Measurements from ENCODE around the gene SLC25A33. TPM values are rescaled to one million over a fixed set of nuclear protein-coding genes. Genes with fewer than 3 reads are reported as not detected.

The SLC25A33 gene
- total and polyA plus RNA-seq, 9 donors: 1.3 to 2.6 (median 1.9) TPM

GRCh38 chr1:9537863-9538668 lies 1.2 kb upstream of the SLC25A33 start:
- Histone ChIP-seq H3K4me1 (ENCODE audit: control insufficient read depth, insufficient read depth, low read length) (peaks cover 11% of the 10 kb centered on the region), H3K4me3 (ENCODE audit: low read length) (no peak overlapping the region), H3K27ac (ENCODE audit: low read length) (no peak overlapping the region), H3K9me3 (replicated peaks; ENCODE audit: control insufficient read depth, low read depth, low read length) (no peaks in the 10 kb centered on the region), H3K36me3 (ENCODE audit: control insufficient read depth, insufficient read depth, low read length) (no peaks in the 10 kb centered on the region), H3K27me3 (ENCODE audit: control insufficient read depth, insufficient read depth, low read length) (no peaks in the 10 kb centered on the region)
- no peak for DNase-seq
- 78% methylated on average over 6 of the region's 7 CpGs for WGBS (ENCODE audit: insufficient coverage)

GRCh38 chr1:9538669-9539164 lies 548 bp upstream of the SLC25A33 start:
- H3K4me3 ChIP-seq (ENCODE audit: low read length): no peak overlapping the region

GRCh38 chr1:9539829-9540550 lies 725 bp downstream of the SLC25A33 start:
- H3K27me3 ChIP-seq (ENCODE audit: control insufficient read depth, insufficient read depth, low read length): no peaks in the 10 kb centered on the region
- peaks cover 11% of the 10 kb centered on the region for H3K4me1 ChIP-seq (ENCODE audit: control insufficient read depth, insufficient read depth, low read length)
- peak; percentile 55 for DNase-seq
- H3K27ac ChIP-seq (ENCODE audit: low read length): peak overlapping the region; percentile 45
- under 1% methylated on average over 46 of the region's 61 CpGs for WGBS (ENCODE audit: insufficient coverage)
- H3K9me3 ChIP-seq (replicated peaks; ENCODE audit: control insufficient read depth, low read depth, low read length): no peaks in the 10 kb centered on the region
- no peaks in the 10 kb centered on the region for H3K36me3 ChIP-seq (ENCODE audit: control insufficient read depth, insufficient read depth, low read length)
- H3K4me3 ChIP-seq (ENCODE audit: low read length): peak overlapping the region; percentile 56

More at GRCh38 chr1:9538669-9539164, 548 bp upstream of the SLC25A33 start:
- no peaks in the 10 kb centered on the region for H3K27me3 ChIP-seq (ENCODE audit: control insufficient read depth, insufficient read depth, low read length)
- H3K9me3 ChIP-seq (replicated peaks; ENCODE audit: control insufficient read depth, low read depth, low read length): no peaks in the 10 kb centered on the region
- no peaks in the 10 kb centered on the region for H3K36me3 ChIP-seq (ENCODE audit: control insufficient read depth, insufficient read depth, low read length)
- peak overlapping the region; percentile 82 for H3K27ac ChIP-seq (ENCODE audit: low read length)
- no peak for DNase-seq
- 80% methylated on average over 16 of the region's 23 CpGs for WGBS (ENCODE audit: insufficient coverage)
- H3K4me1 ChIP-seq (ENCODE audit: control insufficient read depth, insufficient read depth, low read length): peaks cover 11% of the 10 kb centered on the region

- Histone ChIP-seq H3K27ac (ENCODE audit: low read length) (peak overlapping the region; percentile 0), H3K4me1 (ENCODE audit: control insufficient read depth, insufficient read depth, low read length) (peaks cover 11% of the 10 kb centered on the region), H3K36me3 (ENCODE audit: control insufficient read depth, insufficient read depth, low read length) (no peaks in the 10 kb centered on the region), H3K9me3 (replicated peaks; ENCODE audit: control insufficient read depth, low read depth, low read length) (no peaks in the 10 kb centered on the region), H3K4me3 (ENCODE audit: low read length) (no peak overlapping the region), H3K27me3 (ENCODE audit: control insufficient read depth, insufficient read depth, low read length) (no peaks in the 10 kb centered on the region)
- no CpG with 5 or more reads among the region's 3 CpGs for WGBS (ENCODE audit: insufficient coverage)
- DNase-seq: peak; percentile 80
Observed at GRCh38 chr1:9542430-9542829, 3.2 kb downstream of the SLC25A33 start.

- DNase-seq: no peak
- peaks cover 7% of the 10 kb centered on the region for H3K4me1 ChIP-seq (ENCODE audit: control insufficient read depth, insufficient read depth, low read length)
- no peaks in the 10 kb centered on the region for H3K36me3 ChIP-seq (ENCODE audit: control insufficient read depth, insufficient read depth, low read length)
- H3K27me3 ChIP-seq (ENCODE audit: control insufficient read depth, insufficient read depth, low read length): no peaks in the 10 kb centered on the region
- H3K27ac ChIP-seq (ENCODE audit: low read length): no peak overlapping the region
- H3K9me3 ChIP-seq (replicated peaks; ENCODE audit: control insufficient read depth, low read depth, low read length): no peaks in the 10 kb centered on the region
- WGBS (ENCODE audit: insufficient coverage): no CpG with 5 or more reads among the region's 3 CpGs
- no peak overlapping the region for H3K4me3 ChIP-seq (ENCODE audit: low read length)
Observed at GRCh38 chr1:9544926-9545325, 5.7 kb downstream of the SLC25A33 start.

- DNase-seq: no peak
- no peaks in the 10 kb centered on the region for H3K4me1 ChIP-seq (ENCODE audit: control insufficient read depth, insufficient read depth, low read length)
- WGBS (ENCODE audit: insufficient coverage): 100% methylated on average over 1 of the region's 6 CpGs
- no peak overlapping the region for H3K4me3 ChIP-seq (ENCODE audit: low read length)
- no peaks in the 10 kb centered on the region for H3K36me3 ChIP-seq (ENCODE audit: control insufficient read depth, insufficient read depth, low read length)
- H3K27ac ChIP-seq (ENCODE audit: low read length): no peak overlapping the region
- H3K9me3 ChIP-seq (replicated peaks; ENCODE audit: control insufficient read depth, low read depth, low read length): no peaks in the 10 kb centered on the region
- H3K27me3 ChIP-seq (ENCODE audit: control insufficient read depth, insufficient read depth, low read length): no peaks in the 10 kb centered on the region
Observed at GRCh38 chr1:9549955-9550546, 10.8 kb downstream of the SLC25A33 start.

GRCh38 chr1:9551984-9552383 lies 12.7 kb downstream of the SLC25A33 start:
- Histone ChIP-seq H3K27me3 (ENCODE audit: control insufficient read depth, insufficient read depth, low read length) (no peaks in the 10 kb centered on the region), H3K9me3 (replicated peaks; ENCODE audit: control insufficient read depth, low read depth, low read length) (no peaks in the 10 kb centered on the region), H3K4me1 (ENCODE audit: control insufficient read depth, insufficient read depth, low read length) (no peaks in the 10 kb centered on the region), H3K4me3 (ENCODE audit: low read length) (no peak overlapping the region), H3K36me3 (ENCODE audit: control insufficient read depth, insufficient read depth, low read length) (peaks cover 16% of the 10 kb centered on the region), H3K27ac (ENCODE audit: low read length) (no peak overlapping the region)
- DNase-seq: no peak
- WGBS (ENCODE audit: insufficient coverage): 92% methylated on average over 1 of the region's 1 CpG

- H3K4me3 ChIP-seq (ENCODE audit: low read length): no peak overlapping the region
- H3K27ac ChIP-seq (ENCODE audit: low read length): no peak overlapping the region
- H3K9me3 ChIP-seq (replicated peaks; ENCODE audit: control insufficient read depth, low read depth, low read length): no peaks in the 10 kb centered on the region
- H3K36me3 ChIP-seq (ENCODE audit: control insufficient read depth, insufficient read depth, low read length): peaks cover 19% of the 10 kb centered on the region
- no peak for DNase-seq
- no peaks in the 10 kb centered on the region for H3K4me1 ChIP-seq (ENCODE audit: control insufficient read depth, insufficient read depth, low read length)
- 100% methylated on average over 2 of the region's 4 CpGs for WGBS (ENCODE audit: insufficient coverage)
- H3K27me3 ChIP-seq (ENCODE audit: control insufficient read depth, insufficient read depth, low read length): no peaks in the 10 kb centered on the region
Observed at GRCh38 chr1:9553736-9554144, 14.5 kb downstream of the SLC25A33 start.

GRCh38 chr1:9555942-9556341 lies 16.7 kb downstream of the SLC25A33 start:
- peaks cover 24% of the 10 kb centered on the region for H3K36me3 ChIP-seq (ENCODE audit: control insufficient read depth, insufficient read depth, low read length)
- 92% methylated on average over 2 of the region's 4 CpGs for WGBS (ENCODE audit: insufficient coverage)
- no peak for DNase-seq
- H3K27ac ChIP-seq (ENCODE audit: low read length): no peak overlapping the region
- H3K4me3 ChIP-seq (ENCODE audit: low read length): no peak overlapping the region
- no peaks in the 10 kb centered on the region for H3K4me1 ChIP-seq (ENCODE audit: control insufficient read depth, insufficient read depth, low read length)
- H3K27me3 ChIP-seq (ENCODE audit: control insufficient read depth, insufficient read depth, low read length): no peaks in the 10 kb centered on the region
- no peaks in the 10 kb centered on the region for H3K9me3 ChIP-seq (replicated peaks; ENCODE audit: control insufficient read depth, low read depth, low read length)

GRCh38 chr1:9557624-9558023 lies 18.4 kb downstream of the SLC25A33 start:
- WGBS (ENCODE audit: insufficient coverage): 86% methylated on average over 1 of the region's 5 CpGs
- H3K4me3 ChIP-seq (ENCODE audit: low read length): no peak overlapping the region
- H3K27me3 ChIP-seq (ENCODE audit: control insufficient read depth, insufficient read depth, low read length): no peaks in the 10 kb centered on the region
- H3K9me3 ChIP-seq (replicated peaks; ENCODE audit: control insufficient read depth, low read depth, low read length): no peaks in the 10 kb centered on the region
- no peak overlapping the region for H3K27ac ChIP-seq (ENCODE audit: low read length)
- no peak for DNase-seq
- peaks cover 24% of the 10 kb centered on the region for H3K36me3 ChIP-seq (ENCODE audit: control insufficient read depth, insufficient read depth, low read length)
- H3K4me1 ChIP-seq (ENCODE audit: control insufficient read depth, insufficient read depth, low read length): peaks cover 2% of the 10 kb centered on the region
